Cardiac muscle cell (in vitro differentiated cells and primary cell): Measurements from ENCODE around the gene AMOTL1. TPM values are rescaled to one million over a fixed set of nuclear protein-coding genes. Genes with fewer than 3 reads are reported as not detected.
A peak's percentile ranks its signal among the peaks of the same experiment; 100 is the strongest.

ENCODE experiments used
- DNase-seq, 2 donors: peaks; one replicate each; pipeline versions ENCODE4 v3.0.0 to v3.0.0-alpha.2; 2010 to 2017; ENCODE audit warnings: low read depth in 1 of 2, low spot score in 1 of 2
- H3K27ac ChIP-seq: fragments of 200-600 bp; sonication (generic); 2 replicates; pipeline ENCODE4 v1.5.1; 2016
- H3K27me3 ChIP-seq: fragments of 200-600 bp; sonication (generic); 2 replicates; pipeline ENCODE4 v1.6.0; 2016; ENCODE audit warnings: control low read depth
- H3K36me3 ChIP-seq: fragments of 200-600 bp; sonication (generic); 2 replicates; pipeline ENCODE4 v1.5.1; 2016; ENCODE audit warnings: control low read depth
- H3K4me1 ChIP-seq: fragments of 200-600 bp; sonication (generic); 2 replicates; pipeline ENCODE4 v1.8.1; 2017; ENCODE audit warnings: low read depth, mild to moderate bottlenecking, mixed run types
- H3K4me3 ChIP-seq: fragments of 200-600 bp; sonication (generic); 2 replicates; pipeline ENCODE4 v1.5.1; 2016; ENCODE audit warnings: mild to moderate bottlenecking
- H3K9me3 ChIP-seq: fragments of 200-600 bp; sonication (generic); 2 replicates; pipeline ENCODE4 v1.5.1; 2017; ENCODE audit warnings: low read depth, mild to moderate bottlenecking, control low read depth
- polyA plus RNA-seq: library from polyadenylated mRNA; unstranded; fragments of >200 nt; fragmentation: Nextera tagmentation; extraction: Ambion mirVana; gene quantifications from 2 replicates; pipeline ENCODE4 v1.2.1, GENCODE V29; 2016
- total RNA-seq: library from RNA; depleted of rRNA; stranded (reverse); fragments of >200 nt; gene quantifications from 2 replicates; pipeline ENCODE4 v1.2.3, GENCODE V29; 2016
- TF ChIP-seq, protein P1 (sequence below): IDR thresholded peaks from 2 replicates; pipeline ENCODE4 v1.5.1; 2012; ENCODE audit warnings: low read depth, mild to moderate bottlenecking, low read length

Gene AMOTL1
- total and polyA plus RNA-seq, 2 experiments from 2014 or later = 1.2 to 5.1 TPM

DNA sequence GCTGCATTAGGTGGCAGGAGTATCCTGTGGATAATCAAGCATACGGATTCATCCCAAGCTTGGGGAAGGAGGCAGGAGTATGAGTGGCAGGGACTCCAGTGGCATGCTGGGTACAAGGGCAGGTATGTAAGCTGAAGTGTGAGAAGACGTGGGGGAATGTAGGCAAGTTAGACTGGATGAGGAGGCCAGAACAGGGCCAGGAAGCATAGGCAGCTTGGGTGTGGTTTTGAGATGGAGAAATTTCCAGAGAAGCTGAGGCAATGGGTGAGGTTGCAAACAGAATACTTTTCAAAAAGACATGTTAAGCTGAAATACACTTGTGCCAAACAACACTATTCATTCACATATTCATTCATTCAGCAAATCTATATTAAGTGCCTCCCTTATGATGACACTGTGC lies 43.1 kb upstream of the AMOTL1 start:
- no peak overlapping the region for H3K27ac ChIP-seq
- no peaks in the 10 kb centered on the region for H3K4me1 ChIP-seq
- no peak overlapping the region for H3K4me3 ChIP-seq
- no peaks in the 10 kb centered on the region for H3K9me3 ChIP-seq
- no peaks in the 10 kb centered on the region for H3K36me3 ChIP-seq
- DNase-seq = no peak
- TF ChIP-seq, protein P1, sequence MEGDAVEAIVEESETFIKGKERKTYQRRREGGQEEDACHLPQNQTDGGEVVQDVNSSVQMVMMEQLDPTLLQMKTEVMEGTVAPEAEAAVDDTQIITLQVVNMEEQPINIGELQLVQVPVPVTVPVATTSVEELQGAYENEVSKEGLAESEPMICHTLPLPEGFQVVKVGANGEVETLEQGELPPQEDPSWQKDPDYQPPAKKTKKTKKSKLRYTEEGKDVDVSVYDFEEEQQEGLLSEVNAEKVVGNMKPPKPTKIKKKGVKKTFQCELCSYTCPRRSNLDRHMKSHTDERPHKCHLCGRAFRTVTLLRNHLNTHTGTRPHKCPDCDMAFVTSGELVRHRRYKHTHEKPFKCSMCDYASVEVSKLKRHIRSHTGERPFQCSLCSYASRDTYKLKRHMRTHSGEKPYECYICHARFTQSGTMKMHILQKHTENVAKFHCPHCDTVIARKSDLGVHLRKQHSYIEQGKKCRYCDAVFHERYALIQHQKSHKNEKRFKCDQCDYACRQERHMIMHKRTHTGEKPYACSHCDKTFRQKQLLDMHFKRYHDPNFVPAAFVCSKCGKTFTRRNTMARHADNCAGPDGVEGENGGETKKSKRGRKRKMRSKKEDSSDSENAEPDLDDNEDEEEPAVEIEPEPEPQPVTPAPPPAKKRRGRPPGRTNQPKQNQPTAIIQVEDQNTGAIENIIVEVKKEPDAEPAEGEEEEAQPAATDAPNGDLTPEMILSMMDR = no peak
- peaks cover 26% of the 10 kb centered on the region for H3K27me3 ChIP-seq

DNA sequence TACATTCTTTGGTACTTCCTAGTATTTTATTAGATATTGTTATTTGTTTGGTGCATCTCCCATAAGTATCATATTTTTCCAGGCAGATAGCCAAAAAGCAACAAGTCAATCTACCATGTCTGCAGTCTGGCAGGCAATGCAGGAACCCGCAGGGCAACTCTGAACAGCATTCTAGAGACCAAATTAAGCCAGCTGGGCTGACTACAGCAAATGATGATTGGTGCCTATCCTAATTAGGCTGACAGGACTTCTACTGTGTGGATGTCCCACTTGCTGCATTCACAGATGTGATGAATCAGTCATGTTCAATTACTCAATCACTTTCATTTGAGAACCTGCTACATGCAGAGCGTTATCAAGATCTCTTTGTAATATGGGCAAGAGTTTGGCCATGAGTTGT lies 40.3 kb upstream of the AMOTL1 start:
- TF ChIP-seq, protein P1 = no peak
- Histone ChIP-seq H3K9me3 (no peaks in the 10 kb centered on the region), H3K4me1 (no peaks in the 10 kb centered on the region), H3K4me3 (no peak overlapping the region), H3K27ac (no peak overlapping the region), H3K27me3 (peaks cover 54% of the 10 kb centered on the region), H3K36me3 (no peaks in the 10 kb centered on the region)
- DNase-seq = no peak

DNA sequence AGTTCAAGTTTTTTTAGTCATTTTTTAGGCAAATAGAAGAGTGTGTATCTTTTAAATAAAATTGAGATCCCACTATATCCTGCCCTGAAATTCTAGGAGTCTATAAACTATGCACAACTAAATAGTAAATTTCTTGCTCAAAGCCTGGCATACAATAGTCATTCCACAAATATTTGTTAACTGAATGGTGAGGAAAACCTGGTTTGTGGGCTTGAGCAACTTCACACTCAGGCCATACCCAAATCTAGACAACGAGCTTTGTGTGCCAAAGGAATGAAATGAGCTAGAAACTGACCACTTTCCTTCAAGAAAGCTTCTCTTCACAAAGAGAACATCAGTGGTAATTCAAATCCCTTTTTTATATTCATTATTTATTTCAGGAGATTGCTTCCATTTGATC lies 39.6 kb upstream of the AMOTL1 start:
- H3K36me3 ChIP-seq = no peaks in the 10 kb centered on the region
- H3K9me3 ChIP-seq = no peaks in the 10 kb centered on the region
- no peak overlapping the region for H3K4me3 ChIP-seq
- TF ChIP-seq, protein P1 = no peak
- H3K27ac ChIP-seq = no peak overlapping the region
- DNase-seq = peak in 1 of 2 donors; percentile 75
- H3K27me3 ChIP-seq = peaks cover 61% of the 10 kb centered on the region
- no peaks in the 10 kb centered on the region for H3K4me1 ChIP-seq

DNA sequence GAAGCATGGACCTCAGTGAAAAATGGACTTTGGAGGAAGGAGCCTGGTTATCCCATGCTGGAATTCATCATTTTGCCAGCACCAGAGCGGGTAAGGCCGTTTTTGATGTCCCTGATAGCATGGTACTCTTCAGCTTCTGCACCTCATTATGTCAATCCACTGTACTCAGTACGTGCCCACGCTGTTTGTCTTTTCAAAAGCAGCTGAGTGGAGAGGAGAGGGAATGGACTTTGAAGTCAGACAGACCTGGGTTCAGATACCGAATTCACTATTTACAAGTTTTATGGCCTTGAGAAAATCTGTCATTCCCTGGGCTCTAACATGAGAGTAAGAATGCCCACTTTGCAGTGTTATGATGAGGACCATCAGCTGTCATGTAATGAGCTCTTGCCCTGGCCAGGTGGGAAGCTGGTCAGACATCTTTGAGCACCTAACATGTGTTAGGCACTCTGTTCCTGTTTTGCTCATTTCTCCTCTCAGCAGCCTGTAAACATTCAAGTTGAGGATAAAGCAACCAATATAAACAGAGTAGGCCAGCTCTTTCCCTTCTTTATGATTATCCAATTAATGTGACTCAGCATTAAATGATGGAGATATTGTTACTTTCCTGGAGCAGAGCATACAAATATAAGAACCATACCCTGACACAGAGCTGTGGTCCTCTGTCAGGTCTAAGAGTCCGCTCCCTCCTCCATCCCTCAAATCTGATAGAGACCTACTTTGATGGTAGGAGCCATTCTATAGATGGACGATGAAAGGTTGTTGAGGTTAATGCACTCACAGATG lies 39.0 kb upstream of the AMOTL1 start:
- H3K4me1 ChIP-seq = no peaks in the 10 kb centered on the region
- H3K27ac ChIP-seq = no peak overlapping the region
- TF ChIP-seq, protein P1 = no peak
- H3K27me3 ChIP-seq = peaks cover 67% of the 10 kb centered on the region
- H3K36me3 ChIP-seq = no peaks in the 10 kb centered on the region
- no peak overlapping the region for H3K4me3 ChIP-seq
- DNase-seq = no peak
- H3K9me3 ChIP-seq = no peaks in the 10 kb centered on the region

DNA sequence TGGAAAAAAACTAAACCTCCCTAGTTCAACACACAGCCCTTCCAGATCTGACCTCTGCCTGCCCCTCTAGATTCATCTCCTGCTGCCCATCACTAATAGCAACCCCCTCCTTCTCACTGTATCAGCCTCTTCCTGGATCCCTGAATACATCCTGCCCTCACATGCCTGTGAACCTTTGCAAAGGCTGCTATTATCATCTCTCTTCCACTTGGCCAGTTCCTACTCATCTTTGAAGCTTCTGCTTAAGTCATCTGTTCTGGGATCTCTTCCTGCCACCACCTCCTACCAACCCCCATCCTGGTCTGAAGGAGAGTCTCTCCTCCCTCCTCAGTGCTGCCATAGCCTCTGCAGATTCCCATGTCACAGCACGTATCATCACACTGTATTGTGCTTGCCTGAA lies 38.0 kb upstream of the AMOTL1 start:
- DNase-seq = no peak
- Histone ChIP-seq H3K9me3 (no peaks in the 10 kb centered on the region), H3K27me3 (peaks cover 71% of the 10 kb centered on the region), H3K4me1 (no peaks in the 10 kb centered on the region), H3K4me3 (no peak overlapping the region), H3K27ac (no peak overlapping the region), H3K36me3 (no peaks in the 10 kb centered on the region)
- TF ChIP-seq, protein P1 = no peak
